SK-N-MC (cell line): ENCODE measurements around the gene TSPAN4.

Experiments used
- EZH2 ChIP-seq: fragments of 200-600 bp; sonication (generic); IDR thresholded peaks from one replicate; pipeline ENCODE4 v1.6.1; 2017; ENCODE audit warnings: antibody characterized with exemption
- FOXP2 ChIP-seq: optimal IDR thresholded peaks from 2 replicates; pipeline ENCODE3; 2011; ENCODE audit warnings: mild to moderate bottlenecking, moderate library complexity; ENCODE audit not compliant: insufficient read depth; ENCODE audit errors: extremely low read length, control extremely low read depth
- POLR2AphosphoS5 ChIP-seq: IDR thresholded peaks from 2 replicates; pipeline ENCODE4 v1.6.1; 2012; ENCODE audit warnings: mild to moderate bottlenecking, low read depth, low read length, borderline replicate concordance

DNA sequence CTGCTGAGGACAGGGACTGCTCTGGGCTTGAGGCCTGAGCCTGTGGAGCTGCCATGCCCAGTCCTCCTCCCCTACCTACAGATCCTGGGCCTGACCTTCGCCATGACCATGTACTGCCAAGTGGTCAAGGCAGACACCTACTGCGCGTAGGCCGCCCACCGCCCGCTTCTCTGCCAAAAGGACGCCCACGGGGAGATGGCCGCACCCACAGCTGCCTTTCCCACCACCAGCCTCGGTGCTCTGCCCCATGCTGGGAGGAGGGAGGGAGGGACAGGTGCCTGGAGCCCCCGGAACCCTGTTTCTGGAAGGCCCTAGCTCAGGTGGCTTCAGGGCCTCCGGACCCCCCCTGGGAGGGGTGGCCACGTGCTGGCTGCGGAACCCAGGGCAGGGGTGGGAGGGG lies 23.8 kb downstream of the TSPAN4 start:
- TF ChIP-seq EZH2 (no peak), POLR2AphosphoS5 (no peak), FOXP2 (no peak)
